WI38 (cell line): ENCODE results near the gene CASKIN1.

Experiments
- H3K4me3 ChIP-seq: 2 replicates; pipeline ENCODE4 v1.5.1; 2011; ENCODE audit warnings: low read depth, mild to moderate bottlenecking, control low read depth, low read length
- TF ChIP-seq, protein P1 (sequence below): IDR thresholded peaks from 2 replicates; pipeline ENCODE4 v1.5.1; 2012; ENCODE audit warnings: low read depth, mild to moderate bottlenecking, control low read depth, low read length

The CASKIN1 gene

DNA sequence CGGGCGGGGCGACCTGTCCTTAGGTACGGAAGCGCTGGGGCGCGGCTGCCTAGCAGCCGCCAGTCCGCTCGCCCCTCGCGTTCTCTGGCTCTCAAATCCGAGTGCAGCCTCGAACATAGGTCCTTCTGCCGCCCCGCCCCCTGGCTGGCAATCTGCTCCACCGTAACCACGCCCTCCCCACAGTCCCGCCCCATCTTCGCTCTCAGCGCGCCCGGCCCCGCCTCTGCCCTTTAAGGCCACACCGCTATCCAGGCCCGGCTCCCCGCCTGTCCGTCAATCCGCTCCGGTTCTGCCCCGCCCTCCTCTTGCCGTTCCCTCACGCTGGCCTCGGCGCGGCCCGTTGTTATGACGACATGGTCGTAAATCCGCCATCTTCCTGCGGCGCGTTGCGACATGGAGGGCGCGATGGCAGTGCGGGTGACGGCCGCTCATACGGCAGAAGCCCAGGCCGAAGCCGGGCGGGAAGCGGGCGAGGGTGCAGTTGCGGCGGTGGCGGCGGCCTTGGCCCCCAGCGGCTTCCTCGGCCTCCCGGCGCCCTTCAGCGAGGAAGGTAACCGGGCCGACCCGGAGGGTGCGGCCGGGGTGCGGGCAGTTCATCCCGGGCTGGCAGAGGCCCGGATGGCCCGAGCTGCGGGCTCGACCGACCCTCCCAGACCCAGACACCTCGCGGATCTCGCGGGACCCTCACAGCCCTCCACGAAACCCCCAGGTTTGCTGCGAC lies 27.0 kb upstream of the CASKIN1 start, which contains the start of gene E4F1:
Gene E4F1, plus strand, starts transcription at position 371 of the 721 bp plus-strand sequence. Its CDS starts 23 bp downstream, at position 394.
- TF ChIP-seq, protein P1, sequence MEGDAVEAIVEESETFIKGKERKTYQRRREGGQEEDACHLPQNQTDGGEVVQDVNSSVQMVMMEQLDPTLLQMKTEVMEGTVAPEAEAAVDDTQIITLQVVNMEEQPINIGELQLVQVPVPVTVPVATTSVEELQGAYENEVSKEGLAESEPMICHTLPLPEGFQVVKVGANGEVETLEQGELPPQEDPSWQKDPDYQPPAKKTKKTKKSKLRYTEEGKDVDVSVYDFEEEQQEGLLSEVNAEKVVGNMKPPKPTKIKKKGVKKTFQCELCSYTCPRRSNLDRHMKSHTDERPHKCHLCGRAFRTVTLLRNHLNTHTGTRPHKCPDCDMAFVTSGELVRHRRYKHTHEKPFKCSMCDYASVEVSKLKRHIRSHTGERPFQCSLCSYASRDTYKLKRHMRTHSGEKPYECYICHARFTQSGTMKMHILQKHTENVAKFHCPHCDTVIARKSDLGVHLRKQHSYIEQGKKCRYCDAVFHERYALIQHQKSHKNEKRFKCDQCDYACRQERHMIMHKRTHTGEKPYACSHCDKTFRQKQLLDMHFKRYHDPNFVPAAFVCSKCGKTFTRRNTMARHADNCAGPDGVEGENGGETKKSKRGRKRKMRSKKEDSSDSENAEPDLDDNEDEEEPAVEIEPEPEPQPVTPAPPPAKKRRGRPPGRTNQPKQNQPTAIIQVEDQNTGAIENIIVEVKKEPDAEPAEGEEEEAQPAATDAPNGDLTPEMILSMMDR = no peak
- peak within 1 kb of the TSS; percentile 91 for H3K4me3 ChIP-seq

GRCh38 chr16:2216330-2216729 lies 19.9 kb upstream of the CASKIN1 start:
- TF ChIP-seq, protein P1 = no peak
- H3K4me3 ChIP-seq = no peak overlapping the region

DNA sequence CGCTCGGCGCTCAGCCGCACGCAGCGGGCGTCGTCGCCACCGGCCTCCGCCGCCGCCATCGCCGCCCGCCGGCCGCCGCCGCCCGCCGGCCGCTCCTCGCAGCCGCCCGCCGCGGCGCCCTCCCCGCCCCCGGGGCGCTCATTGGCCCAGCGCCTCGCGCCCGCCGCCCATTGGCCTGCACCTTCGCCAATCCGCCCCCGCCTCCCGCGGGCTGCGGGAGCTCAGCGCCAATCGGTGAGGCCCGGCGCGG lies 18.2 kb upstream of the CASKIN1 start, which contains the start of gene PGP:
Gene PGP, minus strand, starts transcription at position 122 of the 250 bp plus-strand sequence. Its CDS starts 63 bp downstream, at position 59.
- TF ChIP-seq, protein P1 = no peak

DNA sequence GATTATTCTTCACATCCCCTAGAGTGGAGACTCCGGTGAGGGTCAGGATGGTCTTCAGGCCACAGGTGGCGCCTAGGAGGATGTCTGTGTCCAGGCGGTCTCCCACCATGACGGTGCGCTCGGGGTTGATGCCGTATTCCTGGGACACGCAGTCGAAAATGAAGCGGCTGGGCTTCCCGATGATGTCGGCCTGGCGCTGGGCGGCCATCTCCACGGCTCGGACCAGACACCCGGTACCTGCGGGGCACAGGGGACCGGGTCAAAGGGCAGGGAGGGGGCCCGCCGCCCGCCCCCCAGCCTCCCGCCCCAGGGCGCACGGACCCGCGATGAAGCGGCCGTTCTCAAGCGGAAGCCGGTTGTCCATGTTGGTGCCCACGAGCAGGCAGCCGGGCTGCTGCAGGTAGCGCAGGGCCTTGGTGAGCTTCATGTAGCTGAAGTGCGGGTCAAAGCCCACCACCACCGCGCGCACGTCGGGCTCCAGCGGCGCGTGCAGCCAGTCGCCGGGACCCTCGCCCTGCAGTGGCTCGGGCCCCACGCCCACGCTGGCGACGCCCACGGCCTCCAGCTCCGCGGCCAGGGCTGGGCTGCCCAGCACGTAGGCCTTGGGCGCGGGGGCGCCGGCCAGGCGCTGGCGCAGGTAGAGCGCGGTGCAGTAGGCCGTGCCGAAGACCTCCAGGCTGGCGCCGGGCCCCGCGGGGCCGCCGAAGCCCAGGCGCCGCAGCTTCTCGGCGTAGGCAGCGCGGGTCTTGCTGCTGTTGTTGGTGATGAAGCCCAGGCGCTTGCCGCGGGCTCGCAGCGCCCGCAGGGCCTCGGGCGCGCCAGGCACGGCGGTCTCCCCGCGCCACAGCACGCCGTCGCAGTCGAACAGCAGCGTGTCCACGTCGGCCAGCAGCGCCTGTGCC lies 17.7 kb upstream of the CASKIN1 start:
- TF ChIP-seq, protein P1 = no peak

More for the DNA sequence above, 18.2 kb upstream of the CASKIN1 start, which contains the start of gene PGP:
- H3K4me3 ChIP-seq = peak within 1 kb of the TSS; percentile 72

GRCh38 chr16:2212362-2213324 lies 16.2 kb upstream of the CASKIN1 start:
- H3K4me3 ChIP-seq = peak overlapping the region; percentile 72

More for the DNA sequence above, 17.7 kb upstream of the CASKIN1 start:
- peak overlapping the region; percentile 72 for H3K4me3 ChIP-seq

GRCh38 chr16:2211923-2212347 lies 15.5 kb upstream of the CASKIN1 start:
- TF ChIP-seq, protein P1 = no peak
- no peak overlapping the region for H3K4me3 ChIP-seq

More at GRCh38 chr16:2212362-2213324, 16.2 kb upstream of the CASKIN1 start:
- TF ChIP-seq, protein P1 = no peak
